B cell (primary cell): ENCODE results near the gene PNPLA2. TPM values are rescaled to one million over a fixed set of nuclear protein-coding genes. Genes with fewer than 3 reads are reported as not detected.

Source experiments
- ATAC-seq: fragments of 200-7000 bp; cut with Tn5 transposase; one replicate; pipeline ENCODE4 v1.10.0; 2021; ENCODE audit warnings: low read depth, mild to moderate bottlenecking, moderate number of reproducible peaks, moderate library complexity
- CTCF ChIA-PET: fragments of 350-600 bp; sonication (Branson Sonifier 250); formaldehyde crosslinking; loops from one replicate; lab custom pipeline; 2021; ENCODE audit warnings: antibody characterized with exemption, inconsistent platforms; lab: Charles Lee
- POLR2A ChIA-PET: fragments of 350-600 bp; sonication (Branson Sonifier 250); formaldehyde crosslinking; loops from one replicate; lab custom pipeline; 2021; ENCODE audit warnings: antibody characterized with exemption; lab: Charles Lee
- DNase-seq: peaks from one replicate; pipeline ENCODE4 v3.0.0; 2013
- H2AFZ ChIP-seq: 2 replicates; pipeline ENCODE4 v1.6.1; 2012; ENCODE audit warnings: mild to moderate bottlenecking, low read depth, low read length; ENCODE audit not compliant: insufficient read depth, poor library complexity, severe bottlenecking
- H3K27ac ChIP-seq, 2 donors: 1 replicate in 1 of 2; 2 replicates in 1 of 2; pipeline ENCODE4 v1.5.1; 2012 to 2013; ENCODE audit warnings: low read length in 2 of 2, mild to moderate bottlenecking in 2 of 2, moderate library complexity in 1 of 2
- H3K27me3 ChIP-seq, 4 experiments: fragments of 200-600 bp in 1 of 4; sonication (generic) in 1 of 4; replicated peaks in 1 of 4; 1 replicate in 2 of 4; 2 replicates in 2 of 4; pipeline versions ENCODE4 v1.6.1 to v1.7.0; 2013 to 2016; ENCODE audit warnings: low read length in 3 of 4, mild to moderate bottlenecking in 2 of 4, mixed read lengths in 1 of 4, moderate library complexity in 1 of 4; ENCODE audit not compliant: insufficient read depth in 4 of 4, control insufficient read depth in 3 of 4; ENCODE audit errors: control extremely low read depth in 1 of 4
- H3K36me3 ChIP-seq, 2 experiments: replicated peaks in 1 of 2; 1 replicate in 1 of 2; 2 replicates in 1 of 2; pipeline versions ENCODE4 v1.6.1 to v1.7.1; 2013; ENCODE audit warnings: low read length in 1 of 2; ENCODE audit not compliant: insufficient read depth in 2 of 2, control insufficient read depth in 1 of 2; ENCODE audit errors: control extremely low read depth in 1 of 2, extremely low read depth in 1 of 2
- H3K4me1 ChIP-seq, 2 donors: fragments of 200-600 bp in 1 of 2; sonication (generic) in 1 of 2; 1 replicate in 1 of 2; 2 replicates in 1 of 2; pipeline versions ENCODE4 v1.5.1 to v1.6.1; 2013 to 2017; ENCODE audit warnings: low read length in 2 of 2; ENCODE audit not compliant: control insufficient read depth in 2 of 2, insufficient read depth in 2 of 2
- H3K4me2 ChIP-seq: replicated peaks from 2 replicates; pipeline ENCODE3; 2012; ENCODE audit warnings: mild to moderate bottlenecking, low read depth, low read length; ENCODE audit not compliant: poor library complexity, severe bottlenecking
- H3K4me3 ChIP-seq, 5 experiments: fragments of 200-600 bp in 1 of 5; sonication (generic) in 1 of 5; 1 replicate in 3 of 5; 2 replicates in 2 of 5; pipeline versions ENCODE4 v1.5.1 to v1.7.0; 2011 to 2016; ENCODE audit warnings: low read length in 4 of 5, mild to moderate bottlenecking in 4 of 5, low read depth in 2 of 5, control low read depth in 1 of 5, moderate library complexity in 1 of 5; ENCODE audit not compliant: insufficient read depth in 1 of 5; ENCODE audit errors: control extremely low read depth in 1 of 5, extremely low read depth in 1 of 5
- H3K79me2 ChIP-seq: fragments of 200-600 bp; sonication (generic); one replicate; pipeline ENCODE4 v1.6.0; 2016; ENCODE audit warnings: low read length; ENCODE audit not compliant: control insufficient read depth, insufficient read depth
- H3K9ac ChIP-seq: fragments of 200-600 bp; sonication (generic); 2 replicates; pipeline ENCODE4 v1.6.1; 2017; ENCODE audit warnings: mild to moderate bottlenecking, low read length, moderate library complexity
- H3K9me3 ChIP-seq, 3 donors: one replicate each; pipeline versions ENCODE4 v1.6.1 to v1.7.1; 2013; ENCODE audit warnings: low read length in 2 of 3; ENCODE audit not compliant: control insufficient read depth in 2 of 3, insufficient read depth in 1 of 3; ENCODE audit errors: control extremely low read depth in 1 of 3
- H4K20me1 ChIP-seq: 2 replicates; pipeline ENCODE4 v1.6.0; 2012; ENCODE audit warnings: mild to moderate bottlenecking, low read length; ENCODE audit not compliant: insufficient read depth, control insufficient read depth, poor library complexity, severe bottlenecking
- H3K27ac Mint-ChIP-seq: one replicate; pipeline ENCODE4 v1.8.0; 2021; ENCODE audit warnings: mixed read lengths
- H3K27me3 Mint-ChIP-seq: one replicate; pipeline ENCODE4 v1.8.0; 2021; ENCODE audit warnings: mixed read lengths
- H3K4me1 Mint-ChIP-seq: one replicate; pipeline ENCODE4 v1.8.0; 2021; ENCODE audit warnings: mixed read lengths
- H3K4me3 Mint-ChIP-seq: one replicate; pipeline ENCODE4 v1.8.0; 2021; ENCODE audit warnings: mixed read lengths
- H3K9me3 Mint-ChIP-seq: one replicate; pipeline ENCODE4 v1.8.0; 2022; ENCODE audit warnings: mixed read lengths; ENCODE audit not compliant: insufficient read depth
- EZH2 ChIP-seq: IDR thresholded peaks from 2 replicates; pipeline ENCODE4 v1.6.1; 2012; ENCODE audit warnings: borderline replicate concordance, low read depth, mild to moderate bottlenecking, moderate library complexity, low read length; ENCODE audit not compliant: insufficient read depth, poor library complexity, severe bottlenecking
- WGBS: methylation state at CpG from one replicate; pipeline ENCODE4 v1.1.5; 2013; ENCODE audit warnings: missing lambda C conversion rate; ENCODE audit not compliant: insufficient coverage; 5-methylcytosine and 5-hydroxymethylcytosine counted together
- intact Hi-C: fragments of 100-400 bp; cut with micrococcal nuclease; formaldehyde crosslinking; loops from one replicate; pipeline ENCODE4 v1.10.0; 2022
- polyA plus RNA-seq: library from polyadenylated mRNA; depleted of rRNA; stranded (reverse); fragments of >200 nt; gene quantifications from 2 replicates; pipeline ENCODE4 v1.2.3, GENCODE V29; 2012
- total RNA-seq, 2 donors: library from RNA; stranded (reverse); fragments of 120-200 nt in 1 of 2; gene quantifications; 1 replicate in 1 of 2; 2 replicates in 1 of 2; pipeline versions ENCODE4 v1.2.3 to v1.2.4, GENCODE V29; 2013 to 2022
- TF ChIP-seq, protein P1 (sequence below): fragments of 200-600 bp; IDR thresholded peaks from one replicate; pipeline ENCODE4 v1.8.0; 2022; ENCODE audit warnings: antibody characterized with exemption, mild to moderate bottlenecking

Gene PNPLA2
- total and polyA plus RNA-seq, 2 donors (not counting 1 experiment from before 2014, with no cell fraction given) = 208 to 276 TPM

DNA sequence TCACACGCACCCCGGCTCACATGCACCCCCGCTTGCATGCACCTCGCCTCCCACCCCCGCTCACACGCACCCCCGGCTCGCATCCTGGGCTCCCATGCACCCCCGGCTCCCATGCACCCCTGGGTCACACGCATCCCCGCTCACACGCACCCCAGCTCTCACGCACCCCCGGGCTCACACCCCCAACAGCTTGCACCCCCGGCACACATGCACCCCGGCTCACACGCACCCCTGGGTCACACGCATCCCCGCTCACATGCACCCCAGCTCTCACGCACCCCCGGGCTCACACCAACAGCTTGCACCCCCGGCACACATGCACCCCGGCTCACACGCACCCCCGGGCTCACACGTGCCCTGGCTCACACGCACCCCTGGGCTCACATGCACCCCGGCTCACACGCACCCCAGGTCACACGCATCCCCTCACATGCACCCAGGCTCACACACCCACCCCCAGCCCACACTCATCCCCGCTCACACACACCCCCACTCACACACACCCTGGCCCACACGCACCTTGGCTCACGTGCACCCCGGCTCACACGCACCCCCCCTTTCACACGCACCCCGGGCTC is 40.1 kb downstream of the PNPLA2 start:
- ATAC-seq (no peak), DNase-seq (no peak)
- ChIA-PET POLR2A (no interaction called here), CTCF (no interaction called here)
- Histone ChIP-seq H3K9me3 (no peaks in the 10 kb centered on the region), H4K20me1 (no peaks in the 10 kb centered on the region), H3K9ac (no peak overlapping the region), H3K27me3 (no peaks in the 10 kb centered on the region), H3K36me3 (no peaks in the 10 kb centered on the region), H3K4me2 (no peak overlapping the region), H3K4me3 (no peak overlapping the region), H3K27ac (no peak overlapping the region), H3K79me2 (no peaks in the 10 kb centered on the region), H3K4me1 (no peaks in the 10 kb centered on the region), H2AFZ (no peak overlapping the region)
- Mint-ChIP-seq H3K4me1 (no peaks in the 10 kb centered on the region), H3K4me3 (no peak overlapping the region), H3K27ac (no peak overlapping the region), H3K9me3 (no peaks in the 10 kb centered on the region), H3K27me3 (no peaks in the 10 kb centered on the region)
- TF ChIP-seq, protein P1, sequence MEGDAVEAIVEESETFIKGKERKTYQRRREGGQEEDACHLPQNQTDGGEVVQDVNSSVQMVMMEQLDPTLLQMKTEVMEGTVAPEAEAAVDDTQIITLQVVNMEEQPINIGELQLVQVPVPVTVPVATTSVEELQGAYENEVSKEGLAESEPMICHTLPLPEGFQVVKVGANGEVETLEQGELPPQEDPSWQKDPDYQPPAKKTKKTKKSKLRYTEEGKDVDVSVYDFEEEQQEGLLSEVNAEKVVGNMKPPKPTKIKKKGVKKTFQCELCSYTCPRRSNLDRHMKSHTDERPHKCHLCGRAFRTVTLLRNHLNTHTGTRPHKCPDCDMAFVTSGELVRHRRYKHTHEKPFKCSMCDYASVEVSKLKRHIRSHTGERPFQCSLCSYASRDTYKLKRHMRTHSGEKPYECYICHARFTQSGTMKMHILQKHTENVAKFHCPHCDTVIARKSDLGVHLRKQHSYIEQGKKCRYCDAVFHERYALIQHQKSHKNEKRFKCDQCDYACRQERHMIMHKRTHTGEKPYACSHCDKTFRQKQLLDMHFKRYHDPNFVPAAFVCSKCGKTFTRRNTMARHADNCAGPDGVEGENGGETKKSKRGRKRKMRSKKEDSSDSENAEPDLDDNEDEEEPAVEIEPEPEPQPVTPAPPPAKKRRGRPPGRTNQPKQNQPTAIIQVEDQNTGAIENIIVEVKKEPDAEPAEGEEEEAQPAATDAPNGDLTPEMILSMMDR = no peak
- TF ChIP-seq EZH2 = no peak
- 94% methylated on average over 25 of the region's 37 CpGs for WGBS
- intact Hi-C loops = no loop called here

DNA sequence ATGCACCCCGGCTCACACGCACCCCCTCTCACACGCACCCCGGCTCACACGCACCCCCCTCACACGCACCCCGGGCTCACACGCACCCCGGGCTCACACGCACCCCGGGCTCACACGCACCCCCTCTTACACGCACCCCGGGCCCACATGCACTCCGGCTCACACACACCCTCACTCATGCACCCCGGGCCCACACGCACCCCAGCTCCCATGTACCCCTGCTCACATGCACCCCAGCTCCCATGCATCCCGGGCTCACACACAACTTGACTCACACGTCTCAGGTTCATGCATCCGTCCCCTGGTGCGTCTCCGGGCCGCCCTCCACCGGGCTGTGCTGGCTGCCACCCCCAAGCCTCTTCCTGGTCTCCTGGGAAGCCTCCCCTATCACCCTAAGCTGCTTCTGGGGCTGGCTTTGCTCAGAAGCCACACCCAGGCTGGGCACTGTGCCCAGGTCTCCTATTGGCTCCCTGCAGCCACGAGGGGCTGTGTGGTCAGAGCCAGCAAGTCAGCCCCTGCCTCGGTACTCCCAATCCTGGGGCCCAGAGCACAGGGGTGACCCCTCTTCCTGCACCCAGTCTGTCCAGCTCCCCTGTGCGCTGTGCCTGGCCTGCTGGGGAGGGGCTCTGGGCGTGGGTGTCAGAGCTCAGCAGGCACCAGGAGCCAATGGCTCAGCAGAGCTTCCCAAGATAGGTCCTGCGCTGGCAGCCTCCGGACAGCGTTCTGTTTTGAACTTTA is 40.8 kb downstream of the PNPLA2 start:
- no peak overlapping the region for H3K4me3 ChIP-seq
- H3K9me3 ChIP-seq = no peaks in the 10 kb centered on the region
- H3K9me3 Mint-ChIP-seq = no peaks in the 10 kb centered on the region
- no peak overlapping the region for H3K4me3 Mint-ChIP-seq
- no peaks in the 10 kb centered on the region for H3K79me2 ChIP-seq
- DNase-seq (no peak), ATAC-seq (no peak)
- H3K4me1 ChIP-seq = no peaks in the 10 kb centered on the region
- intact Hi-C loops = no loop called here
- no peak overlapping the region for H2AFZ ChIP-seq
- H3K27ac Mint-ChIP-seq = no peak overlapping the region
- no peaks in the 10 kb centered on the region for H4K20me1 ChIP-seq
- POLR2A ChIA-PET = no interaction called here
- H3K4me1 Mint-ChIP-seq = no peaks in the 10 kb centered on the region
- no peak overlapping the region for H3K4me2 ChIP-seq
- H3K27me3 Mint-ChIP-seq = no peaks in the 10 kb centered on the region
- WGBS = 88% methylated on average over 23 of the region's 31 CpGs
- CTCF ChIA-PET = no interaction called here
- no peaks in the 10 kb centered on the region for H3K36me3 ChIP-seq
- H3K9ac ChIP-seq = no peak overlapping the region
- no peaks in the 10 kb centered on the region for H3K27me3 ChIP-seq
- H3K27ac ChIP-seq = no peak overlapping the region
- no peak for TF ChIP-seq EZH2
- TF ChIP-seq, protein P1 = no peak
